GM23338 (cell line): Measurements from ENCODE around the gene EEF1AKMT2.

Source experiments
- CREB1 ChIP-seq: fragments of 250-450 bp; sonication (Bioruptor Pico); IDR thresholded peaks from 2 replicates; pipeline ENCODE4 v1.5.0; 2020; ENCODE audit warnings: low read depth, mild to moderate bottlenecking, moderate library complexity
- CTCF ChIP-seq, 2 experiments: fragments of 200-600 bp in 1 of 2; sonication (generic) in 1 of 2; conservative IDR thresholded peaks; 2 replicates each; pipeline versions ENCODE4 v1.5.1 to v1.6.1; 2016 to 2017; ENCODE audit warnings: antibody characterized with exemption in 2 of 2, low read depth in 2 of 2, mild to moderate bottlenecking in 2 of 2, moderate library complexity in 1 of 2
- EZH2 ChIP-seq: fragments of 200-600 bp; sonication (generic); IDR thresholded peaks from one replicate; pipeline ENCODE4 v1.8.0; 2017; ENCODE audit warnings: antibody characterized with exemption, mild to moderate bottlenecking, low read depth; ENCODE audit not compliant: unreplicated experiment
- EZH2phosphoT487 ChIP-seq: fragments of 200-600 bp; sonication (generic); IDR thresholded peaks from one replicate; pipeline ENCODE4 v1.8.1; 2018; ENCODE audit warnings: antibody characterized with exemption; ENCODE audit not compliant: unreplicated experiment
- NANOG ChIP-seq: IDR thresholded peaks from 2 replicates; pipeline ENCODE4 v1.6.1; 2016; ENCODE audit warnings: antibody characterized with exemption, borderline replicate concordance
- POLR2AphosphoS5 ChIP-seq: IDR thresholded peaks from 2 replicates; pipeline ENCODE4 v1.6.1; 2016; ENCODE audit warnings: antibody characterized with exemption, low read depth
- REST ChIP-seq: IDR thresholded peaks from one replicate; pipeline ENCODE4 v1.6.1; 2018; ENCODE audit warnings: antibody characterized with exemption; ENCODE audit not compliant: unreplicated experiment
- STAT1 ChIP-seq: IDR thresholded peaks from one replicate; pipeline ENCODE4 v1.6.1; 2016; ENCODE audit warnings: antibody characterized with exemption; ENCODE audit not compliant: unreplicated experiment
- ZNF114 ChIP-seq: fragments of 250-450 bp; sonication (Bioruptor Pico); IDR thresholded peaks from 2 replicates; pipeline ENCODE4 v1.5.0; 2020; ENCODE audit warnings: mild to moderate bottlenecking, moderate library complexity
- TF ChIP-seq, protein P1 (sequence below): fragments of 250-450 bp; sonication (Bioruptor Pico); IDR thresholded peaks from 2 replicates; pipeline ENCODE4 v1.5.0; 2020; ENCODE audit warnings: mild to moderate bottlenecking, moderate library complexity

GRCh38 chr10:124713679-124714255 lies 77.9 kb downstream of the EEF1AKMT2 start:
- no peak for TF ChIP-seq CTCF (conservative IDR thresholded peaks at IDR 0.05; ENCODE audit: low read depth in 2 of 2)
- no peak for TF ChIP-seq ZNF114
- no peak for TF ChIP-seq POLR2AphosphoS5
- no peak for TF ChIP-seq EZH2phosphoT487
- no peak for TF ChIP-seq EZH2
- TF ChIP-seq CREB1 (CRISPR knock-in tag) = no peak
- TF ChIP-seq, protein P1, sequence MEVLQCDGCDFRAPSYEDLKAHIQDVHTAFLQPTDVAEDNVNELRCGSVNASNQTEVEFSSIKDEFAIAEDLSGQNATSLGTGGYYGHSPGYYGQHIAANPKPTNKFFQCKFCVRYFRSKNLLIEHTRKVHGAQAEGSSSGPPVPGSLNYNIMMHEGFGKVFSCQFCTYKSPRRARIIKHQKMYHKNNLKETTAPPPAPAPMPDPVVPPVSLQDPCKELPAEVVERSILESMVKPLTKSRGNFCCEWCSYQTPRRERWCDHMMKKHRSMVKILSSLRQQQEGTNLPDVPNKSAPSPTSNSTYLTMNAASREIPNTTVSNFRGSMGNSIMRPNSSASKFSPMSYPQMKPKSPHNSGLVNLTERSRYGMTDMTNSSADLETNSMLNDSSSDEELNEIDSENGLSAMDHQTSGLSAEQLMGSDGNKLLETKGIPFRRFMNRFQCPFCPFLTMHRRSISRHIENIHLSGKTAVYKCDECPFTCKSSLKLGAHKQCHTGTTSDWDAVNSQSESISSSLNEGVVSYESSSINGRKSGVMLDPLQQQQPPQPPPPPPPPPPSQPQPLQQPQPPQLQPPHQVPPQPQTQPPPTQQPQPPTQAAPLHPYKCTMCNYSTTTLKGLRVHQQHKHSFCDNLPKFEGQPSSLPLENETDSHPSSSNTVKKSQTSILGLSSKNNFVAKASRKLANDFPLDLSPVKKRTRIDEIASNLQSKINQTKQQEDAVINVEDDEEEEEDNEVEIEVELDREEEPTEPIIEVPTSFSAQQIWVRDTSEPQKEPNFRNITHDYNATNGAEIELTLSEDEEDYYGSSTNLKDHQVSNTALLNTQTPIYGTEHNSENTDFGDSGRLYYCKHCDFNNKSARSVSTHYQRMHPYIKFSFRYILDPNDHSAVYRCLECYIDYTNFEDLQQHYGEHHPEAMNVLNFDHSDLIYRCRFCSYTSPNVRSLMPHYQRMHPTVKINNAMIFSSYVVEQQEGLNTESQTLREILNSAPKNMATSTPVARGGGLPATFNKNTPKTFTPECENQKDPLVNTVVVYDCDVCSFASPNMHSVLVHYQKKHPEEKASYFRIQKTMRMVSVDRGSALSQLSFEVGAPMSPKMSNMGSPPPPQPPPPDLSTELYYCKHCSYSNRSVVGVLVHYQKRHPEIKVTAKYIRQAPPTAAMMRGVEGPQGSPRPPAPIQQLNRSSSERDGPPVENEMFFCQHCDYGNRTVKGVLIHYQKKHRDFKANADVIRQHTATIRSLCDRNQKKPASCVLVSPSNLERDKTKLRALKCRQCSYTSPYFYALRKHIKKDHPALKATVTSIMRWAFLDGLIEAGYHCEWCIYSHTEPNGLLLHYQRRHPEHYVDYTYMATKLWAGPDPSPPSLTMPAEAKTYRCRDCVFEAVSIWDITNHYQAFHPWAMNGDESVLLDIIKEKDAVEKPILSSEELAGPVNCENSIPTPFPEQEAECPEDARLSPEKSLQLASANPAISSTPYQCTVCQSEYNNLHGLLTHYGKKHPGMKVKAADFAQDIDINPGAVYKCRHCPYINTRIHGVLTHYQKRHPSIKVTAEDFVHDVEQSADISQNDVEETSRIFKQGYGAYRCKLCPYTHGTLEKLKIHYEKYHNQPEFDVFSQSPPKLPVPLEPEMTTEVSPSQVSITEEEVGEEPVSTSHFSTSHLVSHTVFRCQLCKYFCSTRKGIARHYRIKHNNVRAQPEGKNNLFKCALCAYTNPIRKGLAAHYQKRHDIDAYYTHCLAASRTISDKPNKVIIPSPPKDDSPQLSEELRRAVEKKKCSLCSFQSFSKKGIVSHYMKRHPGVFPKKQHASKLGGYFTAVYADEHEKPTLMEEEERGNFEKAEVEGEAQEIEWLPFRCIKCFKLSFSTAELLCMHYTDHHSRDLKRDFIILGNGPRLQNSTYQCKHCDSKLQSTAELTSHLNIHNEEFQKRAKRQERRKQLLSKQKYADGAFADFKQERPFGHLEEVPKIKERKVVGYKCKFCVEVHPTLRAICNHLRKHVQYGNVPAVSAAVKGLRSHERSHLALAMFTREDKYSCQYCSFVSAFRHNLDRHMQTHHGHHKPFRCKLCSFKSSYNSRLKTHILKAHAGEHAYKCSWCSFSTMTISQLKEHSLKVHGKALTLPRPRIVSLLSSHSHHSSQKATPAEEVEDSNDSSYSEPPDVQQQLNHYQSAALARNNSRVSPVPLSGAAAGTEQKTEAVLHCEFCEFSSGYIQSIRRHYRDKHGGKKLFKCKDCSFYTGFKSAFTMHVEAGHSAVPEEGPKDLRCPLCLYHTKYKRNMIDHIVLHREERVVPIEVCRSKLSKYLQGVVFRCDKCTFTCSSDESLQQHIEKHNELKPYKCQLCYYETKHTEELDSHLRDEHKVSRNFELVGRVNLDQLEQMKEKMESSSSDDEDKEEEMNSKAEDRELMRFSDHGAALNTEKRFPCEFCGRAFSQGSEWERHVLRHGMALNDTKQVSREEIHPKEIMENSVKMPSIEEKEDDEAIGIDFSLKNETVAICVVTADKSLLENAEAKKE (CRISPR knock-in tag) = no peak
- no peak for TF ChIP-seq REST
- TF ChIP-seq NANOG = no peak
- no peak for TF ChIP-seq STAT1
